Measurements from ENCODE around the gene TTLL8. TPM values are rescaled to one million over a fixed set of nuclear protein-coding genes. Genes with fewer than 3 reads are reported as not detected.

Gene TTLL8
- total RNA-seq, 1 experiment from 2014 or later = not detected

DNA sequence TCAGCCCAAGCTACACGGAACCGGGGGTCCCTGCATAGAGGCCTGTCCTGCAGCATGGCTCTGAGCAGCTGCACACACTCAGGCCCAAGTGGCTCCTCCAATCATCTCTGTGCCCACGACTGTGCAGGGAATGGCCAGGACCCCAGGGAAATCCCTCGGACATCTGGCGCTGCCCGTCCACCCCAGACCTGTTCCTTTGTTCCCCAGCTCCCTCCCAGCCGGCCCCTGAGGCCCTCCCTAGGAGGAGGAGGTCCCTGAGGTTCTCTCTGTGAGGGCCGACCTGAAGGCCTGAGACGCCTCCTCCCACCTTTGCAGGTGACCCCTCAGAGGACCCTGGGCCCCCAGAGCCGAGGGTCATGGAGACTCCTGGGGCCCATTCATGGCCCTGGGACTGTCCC, 26.0 kb upstream of the TTLL8 start:
- intact Hi-C loops (cut with micrococcal nuclease) = no loop called here
- POLR2A ChIA-PET (ENCODE audit: unreplicated experiment) = no interaction called here

GRCh38 chr22:50083462-50084079, 25.5 kb upstream of the TTLL8 start:
- BruUV-seq (replicated peaks) = no TSS peak
- H3K4me1 ChIP-seq (ENCODE audit: insufficient read depth, low read length) = no peaks in the 10 kb centered on the region
- H3K9ac ChIP-seq (ENCODE audit: low read length) = no peak overlapping the region
- no peaks in the 10 kb centered on the region for H3K27me3 ChIP-seq (ENCODE audit: low read length)
- DNase-seq (no peak), ATAC-seq (no peak)
- POLR2A ChIA-PET (ENCODE audit: unreplicated experiment) = no interaction called here
- no peak overlapping the region for H2AFZ ChIP-seq (ENCODE audit: low read length)
- H3K27ac ChIP-seq (ENCODE audit: low read length) = no peak overlapping the region
- no peaks in the 10 kb centered on the region for H3K9me2 ChIP-seq (replicated peaks; ENCODE audit: low read length)
- no peaks in the 10 kb centered on the region for H3K79me2 ChIP-seq (ENCODE audit: low read length)
- no peak overlapping the region for H3K4me3 ChIP-seq (ENCODE audit: low read length)
- H3K9me3 ChIP-seq (ENCODE audit: low read length) = no peaks in the 10 kb centered on the region
- no peaks in the 10 kb centered on the region for H4K20me1 ChIP-seq (ENCODE audit: low read length)
- no peaks in the 10 kb centered on the region for H3F3A ChIP-seq (ENCODE audit: low read length, unreplicated experiment)
- H3K4me2 ChIP-seq (ENCODE audit: low read length) = no peak overlapping the region
- intact Hi-C loops (cut with micrococcal nuclease) = no loop called here
- TF ChIP-seq EZH2 (IDR thresholded peaks at IDR 0.05; ENCODE audit: low read length, unreplicated experiment) = no peak
- TF ChIP-seq, protein P1, sequence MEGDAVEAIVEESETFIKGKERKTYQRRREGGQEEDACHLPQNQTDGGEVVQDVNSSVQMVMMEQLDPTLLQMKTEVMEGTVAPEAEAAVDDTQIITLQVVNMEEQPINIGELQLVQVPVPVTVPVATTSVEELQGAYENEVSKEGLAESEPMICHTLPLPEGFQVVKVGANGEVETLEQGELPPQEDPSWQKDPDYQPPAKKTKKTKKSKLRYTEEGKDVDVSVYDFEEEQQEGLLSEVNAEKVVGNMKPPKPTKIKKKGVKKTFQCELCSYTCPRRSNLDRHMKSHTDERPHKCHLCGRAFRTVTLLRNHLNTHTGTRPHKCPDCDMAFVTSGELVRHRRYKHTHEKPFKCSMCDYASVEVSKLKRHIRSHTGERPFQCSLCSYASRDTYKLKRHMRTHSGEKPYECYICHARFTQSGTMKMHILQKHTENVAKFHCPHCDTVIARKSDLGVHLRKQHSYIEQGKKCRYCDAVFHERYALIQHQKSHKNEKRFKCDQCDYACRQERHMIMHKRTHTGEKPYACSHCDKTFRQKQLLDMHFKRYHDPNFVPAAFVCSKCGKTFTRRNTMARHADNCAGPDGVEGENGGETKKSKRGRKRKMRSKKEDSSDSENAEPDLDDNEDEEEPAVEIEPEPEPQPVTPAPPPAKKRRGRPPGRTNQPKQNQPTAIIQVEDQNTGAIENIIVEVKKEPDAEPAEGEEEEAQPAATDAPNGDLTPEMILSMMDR (conservative IDR thresholded peaks at IDR 0.05; ENCODE audit: low read depth, low read length) = no peak
- no peak for TF ChIP-seq EZH2phosphoT487 (IDR thresholded peaks at IDR 0.05; ENCODE audit: borderline replicate concordance, low read length)
- CTCF ChIA-PET = no interaction called here
- no peaks in the 10 kb centered on the region for H3K36me3 ChIP-seq (ENCODE audit: low read depth, low read length)

More for the DNA sequence above, 26.0 kb upstream of the TTLL8 start:
- no peaks in the 10 kb centered on the region for H3K4me1 ChIP-seq (ENCODE audit: insufficient read depth, low read length)
- H3K9ac ChIP-seq (ENCODE audit: low read length) = no peak overlapping the region
- H3K36me3 ChIP-seq (ENCODE audit: low read depth, low read length) = no peaks in the 10 kb centered on the region
- DNase-seq (no peak), ATAC-seq (no peak)
- no peaks in the 10 kb centered on the region for H3K9me3 ChIP-seq (ENCODE audit: low read length)
- H4K20me1 ChIP-seq (ENCODE audit: low read length) = no peaks in the 10 kb centered on the region
- H3K79me2 ChIP-seq (ENCODE audit: low read length) = no peaks in the 10 kb centered on the region
- H3K9me2 ChIP-seq (replicated peaks; ENCODE audit: low read length) = no peaks in the 10 kb centered on the region
- no peaks in the 10 kb centered on the region for H3F3A ChIP-seq (ENCODE audit: low read length, unreplicated experiment)
- no TSS peak for BruUV-seq (replicated peaks)
- H2AFZ ChIP-seq (ENCODE audit: low read length) = no peak overlapping the region
- TF ChIP-seq EZH2 (IDR thresholded peaks at IDR 0.05; ENCODE audit: low read length, unreplicated experiment) (no peak), EZH2phosphoT487 (IDR thresholded peaks at IDR 0.05; ENCODE audit: borderline replicate concordance, low read length) (no peak)
- TF ChIP-seq, protein P1 (conservative IDR thresholded peaks at IDR 0.05; ENCODE audit: low read depth, low read length) = no peak
- no peaks in the 10 kb centered on the region for H3K27me3 ChIP-seq (ENCODE audit: low read length)
- H3K4me2 ChIP-seq (ENCODE audit: low read length) = no peak overlapping the region
- H3K27ac ChIP-seq (ENCODE audit: low read length) = no peak overlapping the region
- no peak overlapping the region for H3K4me3 ChIP-seq (ENCODE audit: low read length)
- CTCF ChIA-PET = no interaction called here

DNA sequence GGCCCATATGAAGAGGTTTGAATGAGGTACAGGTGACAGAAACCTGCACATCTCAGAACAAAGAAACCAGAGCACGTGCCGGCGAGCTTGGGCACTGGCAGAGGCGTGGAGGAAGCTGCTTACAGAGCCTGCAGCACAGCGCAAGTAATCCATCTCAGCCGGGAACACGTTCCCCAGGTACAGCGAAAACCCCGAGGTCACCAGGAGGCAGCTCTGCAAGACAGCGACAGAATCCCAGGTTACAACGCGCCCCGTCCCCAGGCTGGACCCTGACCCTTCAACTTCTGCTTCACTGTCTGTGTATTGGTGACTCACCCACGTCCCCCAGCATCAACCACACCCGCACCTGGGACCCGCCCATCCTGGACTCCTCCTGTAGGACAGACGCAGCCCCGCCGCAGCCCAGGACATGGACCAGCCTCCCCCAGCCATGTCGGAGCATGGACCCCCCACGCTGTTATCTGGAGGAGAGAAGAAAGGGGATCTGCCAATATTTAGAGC, 24.9 kb upstream of the TTLL8 start:
- no peak for ATAC-seq
- BruUV-seq (replicated peaks) = no TSS peak
- no peak overlapping the region for H3K4me3 ChIP-seq (ENCODE audit: low read length)
- H3K4me1 ChIP-seq (ENCODE audit: insufficient read depth, low read length) = no peaks in the 10 kb centered on the region
- no peaks in the 10 kb centered on the region for H3K9me2 ChIP-seq (replicated peaks; ENCODE audit: low read length)
- H3K9me3 ChIP-seq (ENCODE audit: low read length) = no peaks in the 10 kb centered on the region
- H3F3A ChIP-seq (ENCODE audit: low read length, unreplicated experiment) = no peaks in the 10 kb centered on the region
- H3K36me3 ChIP-seq (ENCODE audit: low read depth, low read length) = no peaks in the 10 kb centered on the region
- H3K79me2 ChIP-seq (ENCODE audit: low read length) = no peaks in the 10 kb centered on the region
- no peak overlapping the region for H3K27ac ChIP-seq (ENCODE audit: low read length)
- H4K20me1 ChIP-seq (ENCODE audit: low read length) = no peaks in the 10 kb centered on the region
- H2AFZ ChIP-seq (ENCODE audit: low read length) = no peak overlapping the region
- ChIA-PET POLR2A (ENCODE audit: unreplicated experiment) (no interaction called here), CTCF (no interaction called here)
- no peak overlapping the region for H3K9ac ChIP-seq (ENCODE audit: low read length)
- intact Hi-C loops (cut with micrococcal nuclease) = no loop called here
- H3K4me2 ChIP-seq (ENCODE audit: low read length) = no peak overlapping the region
- TF ChIP-seq EZH2 (IDR thresholded peaks at IDR 0.05; ENCODE audit: low read length, unreplicated experiment) = no peak
- no peak for TF ChIP-seq EZH2phosphoT487 (IDR thresholded peaks at IDR 0.05; ENCODE audit: borderline replicate concordance, low read length)
- TF ChIP-seq, protein P1 (conservative IDR thresholded peaks at IDR 0.05; ENCODE audit: low read depth, low read length) = no peak
- DNase-seq = no peak
- H3K27me3 ChIP-seq (ENCODE audit: low read length) = no peaks in the 10 kb centered on the region

All from PC-3 (cell line).